Peyer's patch (tissue), 4 donors: Measurements from ENCODE around the gene MBLAC1.

Experiments
- POLR2A ChIP-seq, 2 donors: fragments of 450-650 bp; IDR thresholded peaks; one replicate each; pipeline ENCODE4 v1.5.1; 2017; ENCODE audit warnings: antibody characterized with exemption in 2 of 2, mild to moderate bottlenecking in 2 of 2, moderate library complexity in 2 of 2
- TF ChIP-seq, protein P1 (sequence below), 6 experiments: fragments of 450-650 bp in 4 of 6; fragments of 200-600 bp in 2 of 6; sonication (generic) in 1 of 6; IDR thresholded peaks; one replicate each; pipeline ENCODE4 v1.5.1; 2017 to 2019; ENCODE audit warnings: antibody characterized with exemption in 6 of 6, mild to moderate bottlenecking in 3 of 6, moderate library complexity in 1 of 6

DNA sequence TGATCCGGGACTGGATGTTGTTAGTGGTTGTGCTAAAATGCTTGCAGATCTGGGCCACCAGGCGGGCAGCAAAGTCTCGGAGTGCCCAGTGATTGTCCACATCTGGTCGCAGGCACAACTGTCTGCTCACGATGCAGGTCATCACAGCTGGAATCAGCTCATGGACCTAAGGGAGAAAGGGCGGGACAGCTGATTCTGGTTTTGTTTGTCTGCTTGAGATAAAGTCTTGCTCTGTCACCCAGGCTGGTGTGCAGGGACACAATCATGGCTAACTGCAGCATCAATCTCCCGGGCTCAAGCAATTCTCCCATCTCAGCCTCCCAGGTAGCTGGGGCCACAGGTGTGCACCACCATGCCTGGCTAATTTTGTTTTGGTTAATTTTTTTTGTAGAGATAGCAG, 15.6 kb upstream of the MBLAC1 start:
- TF ChIP-seq, protein P1, sequence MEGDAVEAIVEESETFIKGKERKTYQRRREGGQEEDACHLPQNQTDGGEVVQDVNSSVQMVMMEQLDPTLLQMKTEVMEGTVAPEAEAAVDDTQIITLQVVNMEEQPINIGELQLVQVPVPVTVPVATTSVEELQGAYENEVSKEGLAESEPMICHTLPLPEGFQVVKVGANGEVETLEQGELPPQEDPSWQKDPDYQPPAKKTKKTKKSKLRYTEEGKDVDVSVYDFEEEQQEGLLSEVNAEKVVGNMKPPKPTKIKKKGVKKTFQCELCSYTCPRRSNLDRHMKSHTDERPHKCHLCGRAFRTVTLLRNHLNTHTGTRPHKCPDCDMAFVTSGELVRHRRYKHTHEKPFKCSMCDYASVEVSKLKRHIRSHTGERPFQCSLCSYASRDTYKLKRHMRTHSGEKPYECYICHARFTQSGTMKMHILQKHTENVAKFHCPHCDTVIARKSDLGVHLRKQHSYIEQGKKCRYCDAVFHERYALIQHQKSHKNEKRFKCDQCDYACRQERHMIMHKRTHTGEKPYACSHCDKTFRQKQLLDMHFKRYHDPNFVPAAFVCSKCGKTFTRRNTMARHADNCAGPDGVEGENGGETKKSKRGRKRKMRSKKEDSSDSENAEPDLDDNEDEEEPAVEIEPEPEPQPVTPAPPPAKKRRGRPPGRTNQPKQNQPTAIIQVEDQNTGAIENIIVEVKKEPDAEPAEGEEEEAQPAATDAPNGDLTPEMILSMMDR (IDR thresholded peaks at IDR 0.05), result no peak
- TF ChIP-seq POLR2A (IDR thresholded peaks at IDR 0.05), result no peak
